Fibroblast of skin of right quadriceps (primary cell): ENCODE results near the gene IWS1.
A peak's percentile ranks its signal among the peaks of the same experiment; 100 is the strongest.

Source experiments
- DNase-seq: peaks from one replicate; pipeline ENCODE4 v3.0.0-alpha.2; 2013

IWS1 gene

GRCh38 chr2:127486247-127487058, 39.8 kb downstream of the IWS1 start:
- DNase-seq: no peak

GRCh38 chr2:127485694-127486071, 40.6 kb downstream of the IWS1 start:
- no peak for DNase-seq

GRCh38 chr2:127485051-127485693, 41.1 kb downstream of the IWS1 start:
- DNase-seq: no peak

GRCh38 chr2:127482031-127482430, 44.3 kb downstream of the IWS1 start:
- no peak for DNase-seq

- DNase-seq: no peak
These were observed 46.2 kb downstream of the IWS1 start for GRCh38 chr2:127479866-127480743.

- peak; percentile 58 for DNase-seq
These were observed 47.0 kb downstream of the IWS1 start for GRCh38 chr2:127479219-127479825.

- no peak for DNase-seq
These were observed 50.5 kb downstream of the IWS1 start for GRCh38 chr2:127475788-127476187.

- DNase-seq: no peak
These were observed 54.0 kb downstream of the IWS1 start for GRCh38 chr2:127472268-127472667.

GRCh38 chr2:127471286-127471988, 54.9 kb downstream of the IWS1 start:
- no peak for DNase-seq

- no peak for DNase-seq
These were observed 56.3 kb downstream of the IWS1 start for GRCh38 chr2:127469974-127470373.

- DNase-seq: no peak
These were observed 57.2 kb downstream of the IWS1 start for GRCh38 chr2:127469051-127469450.

GRCh38 chr2:127465258-127465657, 61.0 kb downstream of the IWS1 start:
- DNase-seq: no peak

GRCh38 chr2:127464470-127465257, 61.6 kb downstream of the IWS1 start:
- DNase-seq: no peak

GRCh38 chr2:127463155-127463991, 62.9 kb downstream of the IWS1 start:
- DNase-seq: peak; percentile 13

- no peak for DNase-seq
These were observed 63.8 kb downstream of the IWS1 start for GRCh38 chr2:127462461-127462860.

GRCh38 chr2:127456960-127457359, 69.3 kb downstream of the IWS1 start:
- DNase-seq: no peak

GRCh38 chr2:127455566-127456493, 70.5 kb downstream of the IWS1 start:
- peak; percentile 10 for DNase-seq

GRCh38 chr2:127454595-127455565, 71.4 kb downstream of the IWS1 start:
- DNase-seq: no peak
